Keratinocyte (primary cell): ENCODE results near the gene PRM2. TPM values are rescaled to one million over a fixed set of nuclear protein-coding genes. Genes with fewer than 3 reads are reported as not detected.

Experiments used
- DNase-seq: peaks from one replicate; pipeline ENCODE4 v3.0.0-alpha.2; 2011; ENCODE audit warnings: low read depth, missing footprints, low spot score
- FAIRE-seq: peaks from 2 replicates; lab custom pipeline; 2011; peaks lifted over from hg19 to GRCh38; lab: Jason Lieb, UNC
- H2AFZ ChIP-seq: 2 replicates; pipeline ENCODE4 v1.6.0; 2012; ENCODE audit warnings: low read length, control low read depth, inconsistent platforms; ENCODE audit not compliant: control insufficient read depth
- H3K27ac ChIP-seq: 2 replicates; pipeline ENCODE4 v1.5.1; 2011; ENCODE audit warnings: low read length; ENCODE audit not compliant: control insufficient read depth, insufficient read depth
- H3K27me3 ChIP-seq: 3 replicates; pipeline ENCODE4 v1.6.0; 2011; ENCODE audit warnings: low read length; ENCODE audit not compliant: control insufficient read depth, insufficient read depth; ENCODE audit errors: extremely low read depth
- H3K36me3 ChIP-seq, 2 experiments: 2 replicates in 1 of 2; 3 replicates in 1 of 2; pipeline ENCODE4 v1.5.1; 2011; ENCODE audit warnings: low read length in 2 of 2, mild to moderate bottlenecking in 1 of 2; ENCODE audit not compliant: control insufficient read depth in 2 of 2, insufficient read depth in 2 of 2; ENCODE audit errors: extremely low read depth in 1 of 2
- H3K4me1 ChIP-seq: 3 replicates; pipeline ENCODE4 v1.5.1; 2011; ENCODE audit warnings: low read length; ENCODE audit not compliant: control insufficient read depth, insufficient read depth; ENCODE audit errors: extremely low read depth
- H3K4me2 ChIP-seq: 3 replicates; pipeline ENCODE4 v1.6.0; 2011; ENCODE audit warnings: low read depth, low read length; ENCODE audit not compliant: control insufficient read depth, insufficient read depth; ENCODE audit errors: extremely low read depth
- H3K4me3 ChIP-seq, 3 experiments: fragments of 200-600 bp in 1 of 3; sonication (generic) in 1 of 3; 2 replicates in 2 of 3; 3 replicates in 1 of 3; pipeline ENCODE4 v1.5.1; 2011 to 2016; ENCODE audit warnings: low read length in 3 of 3, mild to moderate bottlenecking in 3 of 3, control low read depth in 2 of 3, inconsistent platforms in 1 of 3, low read depth in 1 of 3, mixed read lengths in 1 of 3, mixed run types in 1 of 3, moderate library complexity in 1 of 3; ENCODE audit not compliant: control insufficient read depth in 2 of 3, insufficient read depth in 2 of 3; ENCODE audit errors: extremely low read depth in 1 of 3
- H3K79me2 ChIP-seq: 2 replicates; pipeline ENCODE4 v1.6.0; 2012; ENCODE audit warnings: low read length; ENCODE audit not compliant: control insufficient read depth, insufficient read depth
- H3K9ac ChIP-seq: 3 replicates; pipeline ENCODE4 v1.6.0; 2011; ENCODE audit warnings: low read length; ENCODE audit not compliant: control insufficient read depth, insufficient read depth; ENCODE audit errors: extremely low read depth
- H3K9me1 ChIP-seq: 3 replicates; pipeline ENCODE4 v1.6.0; 2011; ENCODE audit warnings: low read length; ENCODE audit not compliant: control insufficient read depth, insufficient read depth; ENCODE audit errors: extremely low read depth
- H3K9me3 ChIP-seq: 2 replicates; pipeline ENCODE4 v1.5.1; 2012; ENCODE audit warnings: low read depth, low read length; ENCODE audit not compliant: control insufficient read depth
- H4K20me1 ChIP-seq: 3 replicates; pipeline ENCODE4 v1.6.0; 2011; ENCODE audit warnings: low read length; ENCODE audit not compliant: control insufficient read depth, insufficient read depth; ENCODE audit errors: extremely low read depth
- CTCF ChIP-seq, 3 experiments: IDR thresholded peaks in 1 of 3; conservative IDR thresholded peaks in 1 of 3; optimal IDR thresholded peaks in 1 of 3; 2 replicates in 2 of 3; 3 replicates in 1 of 3; pipeline versions ENCODE3 to v1.5.1; 2011; ENCODE audit warnings: low read length in 3 of 3, mild to moderate bottlenecking in 3 of 3, moderate library complexity in 2 of 3, control low read depth in 1 of 3, inconsistent platforms in 1 of 3; ENCODE audit not compliant: insufficient read depth in 2 of 3; ENCODE audit errors: extremely low read depth in 1 of 3
- EZH2 ChIP-seq: IDR thresholded peaks from one replicate; pipeline ENCODE4 v1.6.1; 2012; ENCODE audit warnings: inconsistent platforms, mild to moderate bottlenecking, low read length, moderate library complexity
- dilution Hi-C: fragments of 300-500 bp; cut with MboI; formaldehyde crosslinking; loops from one replicate; pipeline ENCODE4 v1.7.0; 2020; ENCODE audit warnings: low sequenced_read_pairs; ENCODE audit not compliant: extremely low pct_ligation_motif_present
- polyA plus RNA-seq, 5 experiments: library from polyadenylated mRNA; depleted of rRNA in 3 of 5; stranded (reverse) in 3 of 5; stranded (forward) in 1 of 5; unstranded in 1 of 5; fragments of >200 nt; gene quantifications; 1 replicate in 1 of 5; 2 replicates in 3 of 5; 3 replicates in 1 of 5; pipeline versions ENCODE4 v1.2.1 to v1.2.3, GENCODE V29; 2011 to 2012; ENCODE audit warnings: missing spikeins in 2 of 5, low read depth in 1 of 5, low replicate concordance in 1 of 5

PRM2 gene
- polyA plus RNA-seq, 1 donor (not counting 4 experiments of a cell fraction or from before 2014, with no cell fraction given) = not detected

GRCh38 chr16:11265124-11265523 lies 11.2 kb downstream of the PRM2 start:
- Histone ChIP-seq H3K79me2 (no peaks in the 10 kb centered on the region), H3K9me1 (no peaks in the 10 kb centered on the region), H3K4me1 (no peaks in the 10 kb centered on the region), H3K36me3 (no peaks in the 10 kb centered on the region), H3K4me2 (no peak overlapping the region), H3K9me3 (no peaks in the 10 kb centered on the region), H4K20me1 (no peaks in the 10 kb centered on the region), H3K27ac (no peak overlapping the region), H2AFZ (no peak overlapping the region), H3K9ac (no peak overlapping the region), H3K4me3 (no peak overlapping the region), H3K27me3 (peaks cover 2% of the 10 kb centered on the region)
- DNase-seq (no peak), FAIRE-seq (no peak)
- dilution Hi-C loops = no loop called here
- no peak for TF ChIP-seq CTCF (optimal IDR thresholded peaks at IDR 0.05 in 1 of 3, IDR thresholded peaks at IDR 0.05 in 1 of 3, conservative IDR thresholded peaks at IDR 0.05 in 1 of 3; ENCODE audit: extremely low read depth in 1 of 3, insufficient read depth in 2 of 3, low read length in 3 of 3)
- TF ChIP-seq EZH2 = no peak

- no peak overlapping the region for H3K4me3 ChIP-seq
- no peak overlapping the region for H2AFZ ChIP-seq
- H3K9me3 ChIP-seq = no peaks in the 10 kb centered on the region
- peaks cover 5% of the 10 kb centered on the region for H3K27me3 ChIP-seq
- dilution Hi-C loops = no loop called here
- FAIRE-seq (no peak), DNase-seq (no peak)
- no peaks in the 10 kb centered on the region for H3K36me3 ChIP-seq
- no peaks in the 10 kb centered on the region for H4K20me1 ChIP-seq
- H3K79me2 ChIP-seq = no peaks in the 10 kb centered on the region
- no peak overlapping the region for H3K9ac ChIP-seq
- H3K4me1 ChIP-seq = no peaks in the 10 kb centered on the region
- no peaks in the 10 kb centered on the region for H3K9me1 ChIP-seq
- TF ChIP-seq EZH2 = no peak
- TF ChIP-seq CTCF (optimal IDR thresholded peaks at IDR 0.05 in 1 of 3, IDR thresholded peaks at IDR 0.05 in 1 of 3, conservative IDR thresholded peaks at IDR 0.05 in 1 of 3; ENCODE audit: extremely low read depth in 1 of 3, insufficient read depth in 2 of 3, low read length in 3 of 3) = no peak
- no peak overlapping the region for H3K4me2 ChIP-seq
- H3K27ac ChIP-seq = no peak overlapping the region
Measured at GRCh38 chr16:11264155-11264832, 12.0 kb downstream of the PRM2 start.
